Prostate gland (tissue), 2 donors: ENCODE measurements around the gene NOP53. TPM values are rescaled to one million over a fixed set of nuclear protein-coding genes. Genes with fewer than 3 reads are reported as not detected.

Experiments used
- DNase-seq: peaks from one replicate; pipeline ENCODE4 v3.0.0-alpha.2; 2019; ENCODE audit warnings: low spot score
- H3K27ac ChIP-seq, 2 donors: fragments of 200-600 bp; sonication (generic); 2 replicates each; pipeline ENCODE4 v1.5.1; 2017 to 2019
- H3K27me3 ChIP-seq: fragments of 200-600 bp; sonication (generic); replicated peaks from 2 replicates; pipeline ENCODE4 v1.5.1; 2019; ENCODE audit not compliant: insufficient read depth
- H3K36me3 ChIP-seq, 2 donors: fragments of 200-600 bp; sonication (generic); 1 replicate in 1 of 2; 2 replicates in 1 of 2; pipeline versions ENCODE4 v1.5.1 to v1.8.1; 2017 to 2019
- H3K4me1 ChIP-seq: fragments of 200-600 bp; sonication (generic); replicated peaks from 2 replicates; pipeline ENCODE4 v1.5.1; 2019
- H3K4me3 ChIP-seq, 2 donors: fragments of 200-600 bp; sonication (generic); 2 replicates each; pipeline ENCODE4 v1.5.1; 2017 to 2019
- H3K9me3 ChIP-seq: fragments of 200-600 bp; sonication (generic); 2 replicates; pipeline ENCODE4 v1.5.1; 2017
- CTCF ChIP-seq, 4 experiments: fragments of 200-600 bp in 2 of 4; fragments of 450-650 bp in 2 of 4; sonication (generic) in 2 of 4; IDR thresholded peaks; 1 replicate in 3 of 4; 2 replicates in 1 of 4; pipeline ENCODE4 v1.5.1; 2016 to 2019; ENCODE audit warnings: antibody characterized with exemption in 4 of 4, mild to moderate bottlenecking in 2 of 4, moderate library complexity in 2 of 4
- POLR2A ChIP-seq: fragments of 450-650 bp; IDR thresholded peaks from one replicate; pipeline ENCODE4 v1.6.1; 2016; ENCODE audit warnings: antibody characterized with exemption, mild to moderate bottlenecking
- POLR2AphosphoS5 ChIP-seq: sonication (generic); formaldehyde crosslinking; IDR thresholded peaks from one replicate; pipeline ENCODE4 v1.6.1; 2017; ENCODE audit warnings: antibody characterized with exemption
- WGBS: methylation state at CpG from one replicate; pipeline ENCODE4 v1.1.5; 2018; 5-methylcytosine and 5-hydroxymethylcytosine counted together
- intact Hi-C: fragments of 100-400 bp; cut with DNase I; formaldehyde crosslinking; loops from one replicate; pipeline ENCODE4 v1.14.2; 2022
- total RNA-seq, 2 donors: library from RNA; depleted of rRNA; stranded (reverse); fragments of >200 nt; gene quantifications; one replicate each; pipeline ENCODE4 v1.1.0, GENCODE V29; 2016

NOP53 gene
- total RNA-seq, 2 donors from 2014 or later = 465 to 586 TPM

GRCh38 chr19:47702671-47703070, 42.7 kb upstream of the NOP53 start:
- peaks cover 7 to 28% of the 10 kb centered on the region in 2 donors for H3K36me3 ChIP-seq
- DNase-seq = no peak
- TF ChIP-seq CTCF (IDR thresholded peaks at IDR 0.05) (no peak), POLR2AphosphoS5 (no peak), POLR2A (no peak)
- H3K4me1 ChIP-seq = no peaks in the 10 kb centered on the region
- 75% methylated on average over 18 of the region's 18 CpGs for WGBS
- no peak overlapping the region for H3K27ac ChIP-seq
- H3K27me3 ChIP-seq = no peaks in the 10 kb centered on the region
- no peak overlapping the region for H3K4me3 ChIP-seq
- intact Hi-C loops = loop anchor here (10.0 kb wide), 1 partner anchor 408 kb away; no protein-coding TSS in a partner anchor
- no peaks in the 10 kb centered on the region for H3K9me3 ChIP-seq

GRCh38 chr19:47703301-47703700, 42.0 kb upstream of the NOP53 start:
- TF ChIP-seq CTCF (IDR thresholded peaks at IDR 0.05) = no peak
- no peak for TF ChIP-seq POLR2A
- no peak for TF ChIP-seq POLR2AphosphoS5
- WGBS = 89% methylated on average over 5 of the region's 5 CpGs
- no peak for DNase-seq
- Histone ChIP-seq H3K36me3 (peaks cover 7 to 28% of the 10 kb centered on the region in 2 donors), H3K4me3 (no peak overlapping the region), H3K27me3 (no peaks in the 10 kb centered on the region), H3K9me3 (no peaks in the 10 kb centered on the region), H3K27ac (no peak overlapping the region), H3K4me1 (no peaks in the 10 kb centered on the region)
- intact Hi-C loops = loop anchor here (10.0 kb wide), 1 partner anchor 408 kb away; no protein-coding TSS in a partner anchor

GRCh38 chr19:47704024-47704423, 41.3 kb upstream of the NOP53 start:
- no peak for DNase-seq
- no peak overlapping the region for H3K4me3 ChIP-seq
- intact Hi-C loops = loop anchor here (10.0 kb wide), 1 partner anchor 409 kb away; no protein-coding TSS in a partner anchor
- TF ChIP-seq POLR2AphosphoS5 (no peak), CTCF (IDR thresholded peaks at IDR 0.05) (no peak), POLR2A (no peak)
- peaks cover 1 to 23% of the 10 kb centered on the region in 2 donors for H3K36me3 ChIP-seq
- no peaks in the 10 kb centered on the region for H3K27me3 ChIP-seq
- H3K4me1 ChIP-seq = no peaks in the 10 kb centered on the region
- no peak overlapping the region for H3K27ac ChIP-seq
- 82% methylated on average over 11 of the region's 11 CpGs for whole genome bisulfite sequencing
- no peaks in the 10 kb centered on the region for H3K9me3 ChIP-seq

GRCh38 chr19:47704656-47705055, 40.7 kb upstream of the NOP53 start:
- WGBS = 95% methylated on average over 3 of the region's 3 CpGs
- intact Hi-C loops = loop anchor here (10.0 kb wide), 1 partner anchor 410 kb away; no protein-coding TSS in a partner anchor
- no peaks in the 10 kb centered on the region for H3K4me1 ChIP-seq
- H3K36me3 ChIP-seq = peaks cover 0 to 17% of the 10 kb centered on the region in 2 donors
- DNase-seq = no peak
- no peak overlapping the region for H3K4me3 ChIP-seq
- TF ChIP-seq POLR2AphosphoS5 = no peak
- TF ChIP-seq CTCF (IDR thresholded peaks at IDR 0.05) = no peak
- TF ChIP-seq POLR2A = no peak
- no peaks in the 10 kb centered on the region for H3K27me3 ChIP-seq
- H3K9me3 ChIP-seq = no peaks in the 10 kb centered on the region
- no peak overlapping the region for H3K27ac ChIP-seq
